WTC11 (cell line): ENCODE results near the gene FER1L5. TPM values are rescaled to one million over a fixed set of nuclear protein-coding genes. Genes with fewer than 3 reads are reported as not detected.

Source experiments
- ATAC-seq: fragments of 200-7000 bp; cut with Tn5 transposase; 2 replicates; pipeline ENCODE4 v1.10.0; 2021; ENCODE audit warnings: mild to moderate bottlenecking, moderate library complexity
- CTCF ChIA-PET: fragments of 300-600 bp; sonication (Branson Sonifier 250); formaldehyde crosslinking; loops from one replicate; lab custom pipeline; 2021; ENCODE audit warnings: antibody characterized with exemption; lab: Charles Lee
- POLR2A ChIA-PET: fragments of 350-600 bp; sonication (Branson Sonifier 250); formaldehyde crosslinking; loops from one replicate; lab custom pipeline; 2021; ENCODE audit warnings: antibody characterized with exemption; lab: Charles Lee
- DNase-seq: peaks from one replicate; pipeline ENCODE4 v3.0.0; 2021; ENCODE audit warnings: low spot score
- H3K27ac Mint-ChIP-seq: 2 replicates; pipeline ENCODE4 v1.8.0; 2021; ENCODE audit warnings: mixed read lengths
- H3K27me3 Mint-ChIP-seq: 2 replicates; pipeline ENCODE4 v1.8.0; 2021; ENCODE audit warnings: low read depth, mild to moderate bottlenecking, moderate library complexity, mixed read lengths
- H3K36me3 Mint-ChIP-seq: 2 replicates; pipeline ENCODE4 v1.8.0; 2021; ENCODE audit warnings: mixed read lengths
- H3K4me1 Mint-ChIP-seq: 2 replicates; pipeline ENCODE4 v1.8.0; 2022; ENCODE audit warnings: mixed read lengths
- H3K4me3 Mint-ChIP-seq: 2 replicates; pipeline ENCODE4 v1.8.0; 2021; ENCODE audit warnings: mild to moderate bottlenecking, moderate library complexity, mixed read lengths
- H3K9me3 Mint-ChIP-seq: 2 replicates; pipeline ENCODE4 v1.8.0; 2021; ENCODE audit warnings: mixed read lengths
- ATF1 ChIP-seq: sonication (generic); formaldehyde crosslinking; IDR thresholded peaks from 2 replicates; pipeline ENCODE4 v1.8.1; 2023; ENCODE audit warnings: mild to moderate bottlenecking, moderate library complexity, missing genetic modification reagents
- CREM ChIP-seq: sonication (generic); formaldehyde crosslinking; IDR thresholded peaks from 2 replicates; pipeline ENCODE4 v1.8.1; 2022; ENCODE audit warnings: mild to moderate bottlenecking, missing genetic modification reagents, moderate library complexity
- GRHL2 ChIP-seq: fragments of 250-450 bp; sonication (Bioruptor Pico); IDR thresholded peaks from 2 replicates; pipeline ENCODE4 v1.8.0; 2022; ENCODE audit warnings: mild to moderate bottlenecking, moderate library complexity; ENCODE audit not compliant: insufficient replicate concordance, severe bottlenecking
- HMGA2 ChIP-seq: fragments of 250-450 bp; sonication (Bioruptor Pico); IDR thresholded peaks from 2 replicates; pipeline ENCODE4 v1.4.0; 2021; ENCODE audit warnings: mild to moderate bottlenecking, moderate library complexity
- JAZF1 ChIP-seq: fragments of 250-450 bp; sonication (Bioruptor Pico); IDR thresholded peaks from 2 replicates; pipeline ENCODE4 v1.9.0; 2021; ENCODE audit warnings: moderate library complexity, mild to moderate bottlenecking, inconsistent platforms
- JUN ChIP-seq: sonication (generic); formaldehyde crosslinking; IDR thresholded peaks from 2 replicates; pipeline ENCODE4 v1.8.0; 2023; ENCODE audit warnings: mild to moderate bottlenecking, missing genetic modification reagents
- MXD4 ChIP-seq: fragments of 250-450 bp; sonication (Bioruptor Pico); IDR thresholded peaks from 2 replicates; pipeline ENCODE4 v1.8.0; 2021; ENCODE audit warnings: mild to moderate bottlenecking, moderate library complexity, borderline replicate concordance
- NR1H2 ChIP-seq: sonication (generic); formaldehyde crosslinking; IDR thresholded peaks from 2 replicates; pipeline ENCODE4 v1.9.0; 2021; ENCODE audit warnings: mild to moderate bottlenecking, moderate library complexity, missing genetic modification reagents
- SOX15 ChIP-seq: fragments of 250-450 bp; sonication (Bioruptor Pico); IDR thresholded peaks from 2 replicates; pipeline ENCODE4 v1.9.0; 2021; ENCODE audit warnings: mild to moderate bottlenecking
- ZNF671 ChIP-seq: fragments of 250-450 bp; sonication (Bioruptor Pico); IDR thresholded peaks from 2 replicates; pipeline ENCODE4 v1.8.0; 2021; ENCODE audit warnings: mild to moderate bottlenecking
- total RNA-seq: library from RNA; stranded (reverse); gene quantifications from 3 replicates; pipeline ENCODE4 v1.2.3, GENCODE V29; 2021
- TF ChIP-seq, protein P1 (sequence below): sonication (generic); formaldehyde crosslinking; IDR thresholded peaks from 2 replicates; pipeline ENCODE4 v1.8.0; 2023; ENCODE audit warnings: missing genetic modification reagents, mild to moderate bottlenecking, borderline replicate concordance
- TF ChIP-seq, protein P2 (sequence below): sonication (generic); formaldehyde crosslinking; IDR thresholded peaks from 2 replicates; pipeline ENCODE4 v1.8.0; 2022; ENCODE audit warnings: mild to moderate bottlenecking, missing genetic modification reagents
- TF ChIP-seq, protein P3 (sequence below): sonication (generic); formaldehyde crosslinking; IDR thresholded peaks from 2 replicates; pipeline ENCODE4 v1.8.1; 2023; ENCODE audit warnings: mild to moderate bottlenecking, missing genetic modification reagents
- TF ChIP-seq, protein P4 (sequence below): sonication (generic); formaldehyde crosslinking; conservative IDR thresholded peaks from 2 replicates; pipeline ENCODE4 v1.8.1; 2023; ENCODE audit warnings: mild to moderate bottlenecking, low read depth, missing genetic modification reagents, moderate library complexity
- TF ChIP-seq, protein P5 (sequence below): sonication (generic); formaldehyde crosslinking; IDR thresholded peaks from 2 replicates; pipeline ENCODE4 v1.8.1; 2022; ENCODE audit warnings: mild to moderate bottlenecking, moderate library complexity, missing genetic modification reagents
- TF ChIP-seq, protein P6 (sequence below): sonication (generic); formaldehyde crosslinking; IDR thresholded peaks from 2 replicates; pipeline ENCODE4 v1.8.1; 2022; ENCODE audit warnings: mild to moderate bottlenecking, missing genetic modification reagents, moderate library complexity, borderline replicate concordance
- TF ChIP-seq, protein P7 (sequence below): sonication (generic); formaldehyde crosslinking; IDR thresholded peaks from 2 replicates; pipeline ENCODE4 v1.8.1; 2023; ENCODE audit warnings: mild to moderate bottlenecking, missing genetic modification reagents
- TF ChIP-seq, protein P8 (sequence below): sonication (generic); formaldehyde crosslinking; IDR thresholded peaks from 2 replicates; pipeline ENCODE4 v1.8.1; 2022; ENCODE audit warnings: low read depth, mild to moderate bottlenecking, moderate library complexity, missing genetic modification reagents, borderline replicate concordance
- TF ChIP-seq, protein P9 (sequence below): sonication (generic); formaldehyde crosslinking; IDR thresholded peaks from 2 replicates; pipeline ENCODE4 v1.8.1; 2022; ENCODE audit warnings: low read depth, missing genetic modification reagents, borderline replicate concordance

FER1L5 gene
- total RNA-seq, 1 experiment from 2014 or later: 1.4 TPM

DNA sequence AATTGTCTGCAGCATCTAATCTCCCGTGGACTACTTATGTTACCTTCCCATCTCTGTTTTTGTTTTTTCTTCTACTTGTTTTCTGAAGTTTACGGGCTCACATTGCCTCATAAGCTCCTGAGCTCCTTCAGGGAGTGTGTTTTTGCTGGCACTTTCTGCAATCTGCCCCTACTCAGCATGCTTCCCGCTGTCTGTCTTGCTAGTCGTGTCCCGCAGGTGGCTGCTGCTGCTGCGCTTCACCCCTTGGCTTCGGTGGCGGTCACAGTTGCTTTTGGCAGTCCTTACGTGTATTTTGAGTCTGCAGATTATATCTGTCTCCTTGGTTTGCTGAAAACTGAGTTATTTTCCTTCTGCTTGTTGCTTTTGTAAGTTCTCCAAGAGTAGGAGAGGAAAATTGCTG, 37.3 kb downstream of the FER1L5 start:
- H3K4me3 Mint-ChIP-seq: no peak overlapping the region
- H3K4me1 Mint-ChIP-seq: peaks cover 11% of the 10 kb centered on the region
- no peaks in the 10 kb centered on the region for H3K9me3 Mint-ChIP-seq
- TF ChIP-seq, protein P1, sequence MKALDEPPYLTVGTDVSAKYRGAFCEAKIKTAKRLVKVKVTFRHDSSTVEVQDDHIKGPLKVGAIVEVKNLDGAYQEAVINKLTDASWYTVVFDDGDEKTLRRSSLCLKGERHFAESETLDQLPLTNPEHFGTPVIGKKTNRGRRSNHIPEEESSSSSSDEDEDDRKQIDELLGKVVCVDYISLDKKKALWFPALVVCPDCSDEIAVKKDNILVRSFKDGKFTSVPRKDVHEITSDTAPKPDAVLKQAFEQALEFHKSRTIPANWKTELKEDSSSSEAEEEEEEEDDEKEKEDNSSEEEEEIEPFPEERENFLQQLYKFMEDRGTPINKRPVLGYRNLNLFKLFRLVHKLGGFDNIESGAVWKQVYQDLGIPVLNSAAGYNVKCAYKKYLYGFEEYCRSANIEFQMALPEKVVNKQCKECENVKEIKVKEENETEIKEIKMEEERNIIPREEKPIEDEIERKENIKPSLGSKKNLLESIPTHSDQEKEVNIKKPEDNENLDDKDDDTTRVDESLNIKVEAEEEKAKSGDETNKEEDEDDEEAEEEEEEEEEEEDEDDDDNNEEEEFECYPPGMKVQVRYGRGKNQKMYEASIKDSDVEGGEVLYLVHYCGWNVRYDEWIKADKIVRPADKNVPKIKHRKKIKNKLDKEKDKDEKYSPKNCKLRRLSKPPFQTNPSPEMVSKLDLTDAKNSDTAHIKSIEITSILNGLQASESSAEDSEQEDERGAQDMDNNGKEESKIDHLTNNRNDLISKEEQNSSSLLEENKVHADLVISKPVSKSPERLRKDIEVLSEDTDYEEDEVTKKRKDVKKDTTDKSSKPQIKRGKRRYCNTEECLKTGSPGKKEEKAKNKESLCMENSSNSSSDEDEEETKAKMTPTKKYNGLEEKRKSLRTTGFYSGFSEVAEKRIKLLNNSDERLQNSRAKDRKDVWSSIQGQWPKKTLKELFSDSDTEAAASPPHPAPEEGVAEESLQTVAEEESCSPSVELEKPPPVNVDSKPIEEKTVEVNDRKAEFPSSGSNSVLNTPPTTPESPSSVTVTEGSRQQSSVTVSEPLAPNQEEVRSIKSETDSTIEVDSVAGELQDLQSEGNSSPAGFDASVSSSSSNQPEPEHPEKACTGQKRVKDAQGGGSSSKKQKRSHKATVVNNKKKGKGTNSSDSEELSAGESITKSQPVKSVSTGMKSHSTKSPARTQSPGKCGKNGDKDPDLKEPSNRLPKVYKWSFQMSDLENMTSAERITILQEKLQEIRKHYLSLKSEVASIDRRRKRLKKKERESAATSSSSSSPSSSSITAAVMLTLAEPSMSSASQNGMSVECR (CRISPR knock-in tag): no peak
- no peak for TF ChIP-seq CREM
- TF ChIP-seq, protein P2, sequence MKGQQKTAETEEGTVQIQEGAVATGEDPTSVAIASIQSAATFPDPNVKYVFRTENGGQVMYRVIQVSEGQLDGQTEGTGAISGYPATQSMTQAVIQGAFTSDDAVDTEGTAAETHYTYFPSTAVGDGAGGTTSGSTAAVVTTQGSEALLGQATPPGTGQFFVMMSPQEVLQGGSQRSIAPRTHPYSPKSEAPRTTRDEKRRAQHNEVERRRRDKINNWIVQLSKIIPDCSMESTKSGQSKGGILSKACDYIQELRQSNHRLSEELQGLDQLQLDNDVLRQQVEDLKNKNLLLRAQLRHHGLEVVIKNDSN (CRISPR knock-in tag): no peak
- no peak for TF ChIP-seq JUN
- TF ChIP-seq, protein P3, sequence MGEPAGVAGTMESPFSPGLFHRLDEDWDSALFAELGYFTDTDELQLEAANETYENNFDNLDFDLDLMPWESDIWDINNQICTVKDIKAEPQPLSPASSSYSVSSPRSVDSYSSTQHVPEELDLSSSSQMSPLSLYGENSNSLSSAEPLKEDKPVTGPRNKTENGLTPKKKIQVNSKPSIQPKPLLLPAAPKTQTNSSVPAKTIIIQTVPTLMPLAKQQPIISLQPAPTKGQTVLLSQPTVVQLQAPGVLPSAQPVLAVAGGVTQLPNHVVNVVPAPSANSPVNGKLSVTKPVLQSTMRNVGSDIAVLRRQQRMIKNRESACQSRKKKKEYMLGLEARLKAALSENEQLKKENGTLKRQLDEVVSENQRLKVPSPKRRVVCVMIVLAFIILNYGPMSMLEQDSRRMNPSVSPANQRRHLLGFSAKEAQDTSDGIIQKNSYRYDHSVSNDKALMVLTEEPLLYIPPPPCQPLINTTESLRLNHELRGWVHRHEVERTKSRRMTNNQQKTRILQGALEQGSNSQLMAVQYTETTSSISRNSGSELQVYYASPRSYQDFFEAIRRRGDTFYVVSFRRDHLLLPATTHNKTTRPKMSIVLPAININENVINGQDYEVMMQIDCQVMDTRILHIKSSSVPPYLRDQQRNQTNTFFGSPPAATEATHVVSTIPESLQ (CRISPR knock-in tag): no peak
- no peak for TF ChIP-seq ATF1
- TF ChIP-seq SOX15 (CRISPR knock-in tag): no peak
- TF ChIP-seq, protein P4, sequence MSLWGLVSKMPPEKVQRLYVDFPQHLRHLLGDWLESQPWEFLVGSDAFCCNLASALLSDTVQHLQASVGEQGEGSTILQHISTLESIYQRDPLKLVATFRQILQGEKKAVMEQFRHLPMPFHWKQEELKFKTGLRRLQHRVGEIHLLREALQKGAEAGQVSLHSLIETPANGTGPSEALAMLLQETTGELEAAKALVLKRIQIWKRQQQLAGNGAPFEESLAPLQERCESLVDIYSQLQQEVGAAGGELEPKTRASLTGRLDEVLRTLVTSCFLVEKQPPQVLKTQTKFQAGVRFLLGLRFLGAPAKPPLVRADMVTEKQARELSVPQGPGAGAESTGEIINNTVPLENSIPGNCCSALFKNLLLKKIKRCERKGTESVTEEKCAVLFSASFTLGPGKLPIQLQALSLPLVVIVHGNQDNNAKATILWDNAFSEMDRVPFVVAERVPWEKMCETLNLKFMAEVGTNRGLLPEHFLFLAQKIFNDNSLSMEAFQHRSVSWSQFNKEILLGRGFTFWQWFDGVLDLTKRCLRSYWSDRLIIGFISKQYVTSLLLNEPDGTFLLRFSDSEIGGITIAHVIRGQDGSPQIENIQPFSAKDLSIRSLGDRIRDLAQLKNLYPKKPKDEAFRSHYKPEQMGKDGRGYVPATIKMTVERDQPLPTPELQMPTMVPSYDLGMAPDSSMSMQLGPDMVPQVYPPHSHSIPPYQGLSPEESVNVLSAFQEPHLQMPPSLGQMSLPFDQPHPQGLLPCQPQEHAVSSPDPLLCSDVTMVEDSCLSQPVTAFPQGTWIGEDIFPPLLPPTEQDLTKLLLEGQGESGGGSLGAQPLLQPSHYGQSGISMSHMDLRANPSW: no peak
- TF ChIP-seq GRHL2 (CRISPR knock-in tag): no peak
- no peak for TF ChIP-seq NR1H2 (CRISPR knock-in tag)
- TF ChIP-seq, protein P5, sequence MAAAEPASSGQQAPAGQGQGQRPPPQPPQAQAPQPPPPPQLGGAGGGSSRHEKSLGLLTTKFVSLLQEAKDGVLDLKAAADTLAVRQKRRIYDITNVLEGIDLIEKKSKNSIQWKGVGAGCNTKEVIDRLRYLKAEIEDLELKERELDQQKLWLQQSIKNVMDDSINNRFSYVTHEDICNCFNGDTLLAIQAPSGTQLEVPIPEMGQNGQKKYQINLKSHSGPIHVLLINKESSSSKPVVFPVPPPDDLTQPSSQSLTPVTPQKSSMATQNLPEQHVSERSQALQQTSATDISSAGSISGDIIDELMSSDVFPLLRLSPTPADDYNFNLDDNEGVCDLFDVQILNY (CRISPR knock-in tag): no peak
- ATAC-seq: no peak
- ChIA-PET CTCF (no interaction called here), POLR2A (no interaction called here)
- no peak for DNase-seq
- no peaks in the 10 kb centered on the region for H3K27me3 Mint-ChIP-seq
- H3K36me3 Mint-ChIP-seq: no peaks in the 10 kb centered on the region
- peak overlapping the region; percentile 7; the same call in 1 of the 2 replicates for H3K27ac Mint-ChIP-seq

DNA sequence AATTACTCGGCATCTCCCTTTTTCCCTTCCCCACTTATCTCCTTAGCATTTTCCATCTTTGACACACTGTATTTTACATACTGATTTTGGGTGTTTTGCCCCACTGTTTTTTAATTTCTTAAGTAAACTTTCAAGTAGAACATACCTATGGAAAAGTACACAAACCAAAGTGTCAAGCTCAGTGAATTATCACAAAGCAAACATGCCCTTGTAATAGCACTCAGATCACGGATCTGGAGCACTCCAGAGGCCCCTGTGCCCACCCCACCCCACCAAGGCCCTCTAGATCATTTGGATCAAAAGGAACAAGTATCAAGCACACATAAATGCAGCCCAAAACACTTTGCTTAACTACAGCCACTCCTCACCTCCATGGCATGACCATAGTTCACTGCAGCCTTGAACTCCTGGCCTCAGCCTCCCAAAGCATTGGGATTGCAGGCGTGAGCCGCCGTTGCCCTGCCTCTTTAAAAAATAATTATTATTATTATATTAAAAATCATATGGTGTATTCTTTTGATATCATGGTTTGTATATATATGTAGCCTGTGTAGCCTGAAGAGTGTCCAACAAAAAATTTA, 38.1 kb downstream of the FER1L5 start:
- peaks cover 16% of the 10 kb centered on the region for H3K4me1 Mint-ChIP-seq
- no peak for ATAC-seq
- POLR2A ChIA-PET: no interaction called here
- no peaks in the 10 kb centered on the region for H3K27me3 Mint-ChIP-seq
- no peaks in the 10 kb centered on the region for H3K9me3 Mint-ChIP-seq
- no peak overlapping the region for H3K27ac Mint-ChIP-seq
- CTCF ChIA-PET: no interaction called here
- H3K4me3 Mint-ChIP-seq: no peak overlapping the region
- no peak for DNase-seq
- H3K36me3 Mint-ChIP-seq: no peaks in the 10 kb centered on the region
- TF ChIP-seq, protein P6, sequence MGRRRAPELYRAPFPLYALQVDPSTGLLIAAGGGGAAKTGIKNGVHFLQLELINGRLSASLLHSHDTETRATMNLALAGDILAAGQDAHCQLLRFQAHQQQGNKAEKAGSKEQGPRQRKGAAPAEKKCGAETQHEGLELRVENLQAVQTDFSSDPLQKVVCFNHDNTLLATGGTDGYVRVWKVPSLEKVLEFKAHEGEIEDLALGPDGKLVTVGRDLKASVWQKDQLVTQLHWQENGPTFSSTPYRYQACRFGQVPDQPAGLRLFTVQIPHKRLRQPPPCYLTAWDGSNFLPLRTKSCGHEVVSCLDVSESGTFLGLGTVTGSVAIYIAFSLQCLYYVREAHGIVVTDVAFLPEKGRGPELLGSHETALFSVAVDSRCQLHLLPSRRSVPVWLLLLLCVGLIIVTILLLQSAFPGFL (CRISPR knock-in tag): no peak
- TF ChIP-seq, protein P7, sequence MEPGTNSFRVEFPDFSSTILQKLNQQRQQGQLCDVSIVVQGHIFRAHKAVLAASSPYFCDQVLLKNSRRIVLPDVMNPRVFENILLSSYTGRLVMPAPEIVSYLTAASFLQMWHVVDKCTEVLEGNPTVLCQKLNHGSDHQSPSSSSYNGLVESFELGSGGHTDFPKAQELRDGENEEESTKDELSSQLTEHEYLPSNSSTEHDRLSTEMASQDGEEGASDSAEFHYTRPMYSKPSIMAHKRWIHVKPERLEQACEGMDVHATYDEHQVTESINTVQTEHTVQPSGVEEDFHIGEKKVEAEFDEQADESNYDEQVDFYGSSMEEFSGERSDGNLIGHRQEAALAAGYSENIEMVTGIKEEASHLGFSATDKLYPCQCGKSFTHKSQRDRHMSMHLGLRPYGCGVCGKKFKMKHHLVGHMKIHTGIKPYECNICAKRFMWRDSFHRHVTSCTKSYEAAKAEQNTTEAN (CRISPR knock-in tag): no peak
- TF ChIP-seq MXD4 (CRISPR knock-in tag) (no peak), HMGA2 (no peak), JAZF1 (CRISPR knock-in tag) (no peak), ZNF671 (no peak)
- TF ChIP-seq, protein P8, sequence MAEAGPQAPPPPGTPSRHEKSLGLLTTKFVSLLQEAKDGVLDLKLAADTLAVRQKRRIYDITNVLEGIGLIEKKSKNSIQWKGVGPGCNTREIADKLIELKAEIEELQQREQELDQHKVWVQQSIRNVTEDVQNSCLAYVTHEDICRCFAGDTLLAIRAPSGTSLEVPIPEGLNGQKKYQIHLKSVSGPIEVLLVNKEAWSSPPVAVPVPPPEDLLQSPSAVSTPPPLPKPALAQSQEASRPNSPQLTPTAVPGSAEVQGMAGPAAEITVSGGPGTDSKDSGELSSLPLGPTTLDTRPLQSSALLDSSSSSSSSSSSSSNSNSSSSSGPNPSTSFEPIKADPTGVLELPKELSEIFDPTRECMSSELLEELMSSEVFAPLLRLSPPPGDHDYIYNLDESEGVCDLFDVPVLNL (CRISPR knock-in tag): no peak
- TF ChIP-seq, protein P9, sequence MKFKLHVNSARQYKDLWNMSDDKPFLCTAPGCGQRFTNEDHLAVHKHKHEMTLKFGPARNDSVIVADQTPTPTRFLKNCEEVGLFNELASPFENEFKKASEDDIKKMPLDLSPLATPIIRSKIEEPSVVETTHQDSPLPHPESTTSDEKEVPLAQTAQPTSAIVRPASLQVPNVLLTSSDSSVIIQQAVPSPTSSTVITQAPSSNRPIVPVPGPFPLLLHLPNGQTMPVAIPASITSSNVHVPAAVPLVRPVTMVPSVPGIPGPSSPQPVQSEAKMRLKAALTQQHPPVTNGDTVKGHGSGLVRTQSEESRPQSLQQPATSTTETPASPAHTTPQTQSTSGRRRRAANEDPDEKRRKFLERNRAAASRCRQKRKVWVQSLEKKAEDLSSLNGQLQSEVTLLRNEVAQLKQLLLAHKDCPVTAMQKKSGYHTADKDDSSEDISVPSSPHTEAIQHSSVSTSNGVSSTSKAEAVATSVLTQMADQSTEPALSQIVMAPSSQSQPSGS (CRISPR knock-in tag): no peak
